ENCODE measurements around the gene TNS4. TPM values are rescaled to one million over a fixed set of nuclear protein-coding genes. Genes with fewer than 3 reads are reported as not detected.

The TNS4 gene
- total RNA-seq, 1 donor from 2014 or later: 0.78 TPM

GRCh38 chr17:40457369-40457768 is 44.1 kb downstream of the TNS4 start:
- Histone ChIP-seq H3K27me3 (no peaks in the 10 kb centered on the region), H3K4me1 (peaks cover 47% of the 10 kb centered on the region), H3K9me3 (no peaks in the 10 kb centered on the region), H3K4me3 (no peak overlapping the region), H3K27ac (peak overlapping the region; percentile 47), H3K36me3 (peaks cover 52% of the 10 kb centered on the region)
- DNase-seq (no peak), ATAC-seq (no peak)
- TF ChIP-seq CTCF (IDR thresholded peaks at IDR 0.05): no peak
- intact Hi-C loops (cut with DNase I): no loop called here

DNA sequence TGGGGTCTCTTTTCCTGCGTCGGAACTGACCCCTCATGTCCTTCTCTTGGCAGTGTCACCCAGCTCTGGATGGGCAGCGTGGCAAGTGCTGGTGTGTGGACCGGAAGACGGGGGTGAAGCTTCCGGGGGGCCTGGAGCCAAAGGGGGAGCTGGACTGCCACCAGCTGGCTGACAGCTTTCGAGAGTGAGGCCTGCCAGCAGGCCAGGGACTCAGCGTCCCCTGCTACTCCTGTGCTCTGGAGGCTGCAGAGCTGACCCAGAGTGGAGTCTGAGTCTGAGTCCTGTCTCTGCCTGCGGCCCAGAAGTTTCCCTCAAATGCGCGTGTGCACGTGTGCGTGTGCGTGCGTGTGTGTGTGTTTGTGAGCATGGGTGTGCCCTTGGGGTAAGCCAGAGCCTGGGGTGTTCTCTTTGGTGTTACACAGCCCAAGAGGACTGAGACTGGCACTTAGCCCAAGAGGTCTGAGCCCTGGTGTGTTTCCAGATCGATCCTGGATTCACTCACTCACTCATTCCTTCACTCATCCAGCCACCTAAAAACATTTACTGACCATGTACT is 44.9 kb downstream of the TNS4 start:
- ATAC-seq (no peak), DNase-seq (peak; percentile 61)
- TF ChIP-seq CTCF (IDR thresholded peaks at IDR 0.05): no peak
- Histone ChIP-seq H3K9me3 (no peaks in the 10 kb centered on the region), H3K4me1 (peaks cover 47% of the 10 kb centered on the region), H3K27me3 (no peaks in the 10 kb centered on the region), H3K36me3 (peaks cover 58% of the 10 kb centered on the region), H3K4me3 (no peak overlapping the region), H3K27ac (peak overlapping the region; percentile 14)
- intact Hi-C loops (cut with DNase I): no loop called here

DNA sequence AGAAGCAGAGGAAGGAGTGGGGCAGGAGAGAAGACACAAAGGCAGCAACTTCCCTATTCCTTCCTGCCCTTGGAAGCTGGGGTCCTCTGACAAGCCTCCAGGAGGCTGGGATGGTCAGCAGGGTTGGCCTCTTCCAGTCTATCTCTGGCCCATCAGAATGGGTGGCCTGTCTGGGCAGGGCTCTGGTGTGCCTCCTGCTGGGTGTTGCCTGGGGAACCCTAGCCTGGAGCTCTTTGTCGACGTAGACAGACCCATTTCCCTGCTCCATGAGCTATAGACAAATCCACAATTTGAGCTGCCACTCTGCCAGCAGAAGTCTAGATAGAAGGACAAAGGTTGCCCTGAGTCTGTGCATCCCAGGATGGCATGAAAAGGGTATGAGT is 46.8 kb downstream of the TNS4 start:
- H3K36me3 ChIP-seq: peaks cover 58% of the 10 kb centered on the region
- no peak overlapping the region for H3K27ac ChIP-seq
- intact Hi-C loops (cut with DNase I): no loop called here
- no peaks in the 10 kb centered on the region for H3K27me3 ChIP-seq
- H3K9me3 ChIP-seq: no peaks in the 10 kb centered on the region
- TF ChIP-seq CTCF (IDR thresholded peaks at IDR 0.05): no peak
- ATAC-seq (no peak), DNase-seq (no peak)
- no peak overlapping the region for H3K4me3 ChIP-seq
- H3K4me1 ChIP-seq: peaks cover 61% of the 10 kb centered on the region

GRCh38 chr17:40453881-40454612 is 47.4 kb downstream of the TNS4 start:
- intact Hi-C loops (cut with DNase I): no loop called here
- Histone ChIP-seq H3K36me3 (peaks cover 58% of the 10 kb centered on the region), H3K4me3 (no peak overlapping the region)

DNA sequence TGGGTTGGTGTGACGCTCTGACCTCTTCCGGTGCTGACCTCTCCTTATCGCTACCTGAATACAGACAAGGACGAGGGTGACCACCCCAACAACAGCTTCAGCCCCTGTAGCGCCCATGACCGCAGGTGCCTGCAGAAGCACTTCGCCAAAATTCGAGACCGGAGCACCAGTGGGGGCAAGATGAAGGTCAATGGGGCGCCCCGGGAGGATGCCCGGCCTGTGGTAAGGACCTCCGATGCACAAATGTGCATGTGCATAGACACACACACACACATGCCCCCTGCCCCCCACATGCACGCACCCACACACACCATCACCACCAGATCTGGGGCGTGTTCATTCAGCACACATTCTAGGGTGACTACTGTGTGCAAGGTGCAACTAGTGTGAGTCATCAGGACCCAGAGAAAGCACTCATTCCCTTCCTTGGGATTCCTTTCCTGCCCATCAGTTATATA is 48.5 kb downstream of the TNS4 start:
- no peak for ATAC-seq
- Histone ChIP-seq H3K4me1 (peaks cover 68% of the 10 kb centered on the region), H3K27me3 (no peaks in the 10 kb centered on the region), H3K9me3 (no peaks in the 10 kb centered on the region), H3K27ac (no peak overlapping the region), H3K4me3 (no peak overlapping the region), H3K36me3 (peaks cover 58% of the 10 kb centered on the region)
- no peak for DNase-seq
- intact Hi-C loops (cut with DNase I): no loop called here
- no peak for TF ChIP-seq CTCF (IDR thresholded peaks at IDR 0.05)

More at GRCh38 chr17:40453881-40454612, 47.4 kb downstream of the TNS4 start:
- peaks cover 65% of the 10 kb centered on the region for H3K4me1 ChIP-seq
- ATAC-seq (no peak), DNase-seq (no peak)
- no peaks in the 10 kb centered on the region for H3K9me3 ChIP-seq
- H3K27me3 ChIP-seq: no peaks in the 10 kb centered on the region
- H3K27ac ChIP-seq: no peak overlapping the region
- no peak for TF ChIP-seq CTCF (IDR thresholded peaks at IDR 0.05)
